ENCODE results near the gene CDCA4. TPM values are rescaled to one million over a fixed set of nuclear protein-coding genes. Genes with fewer than 3 reads are reported as not detected.

Gene CDCA4
- total RNA-seq, 4 donors from 2014 or later: 27.7 to 38.6 (median 35.8) TPM

DNA sequence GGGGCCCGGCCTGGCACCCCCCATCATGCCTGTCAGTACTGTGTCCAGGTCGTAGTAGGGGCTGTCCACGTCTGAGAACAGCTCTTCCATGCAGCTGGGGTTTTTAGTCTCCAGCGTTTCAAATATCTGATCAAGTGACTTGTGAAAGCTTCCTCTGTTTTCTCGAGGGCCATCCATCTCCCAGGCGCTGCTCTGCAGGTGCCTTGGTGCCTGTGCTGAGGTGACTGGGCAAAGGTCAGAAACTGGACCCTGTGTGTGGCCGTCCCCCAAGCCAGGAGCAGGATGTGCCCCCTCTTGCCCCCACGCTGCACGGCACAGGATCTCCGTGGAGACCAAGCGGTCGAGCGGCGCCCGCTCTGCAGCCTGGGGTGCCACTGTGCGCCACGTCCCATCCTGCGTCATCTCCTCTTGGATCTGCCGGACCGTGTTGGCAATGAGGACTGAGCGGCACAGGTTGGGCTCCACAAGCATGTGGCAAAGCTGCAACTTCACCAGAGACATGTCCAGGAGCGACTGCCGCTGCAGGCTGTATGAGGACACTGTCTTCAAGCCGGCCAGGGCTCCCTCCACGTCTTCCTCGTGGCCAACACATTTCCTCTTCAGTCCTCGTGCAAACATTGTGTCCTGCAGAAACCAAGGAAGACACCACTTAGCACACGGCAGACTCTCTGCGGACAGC lies 9.4 kb downstream of the CDCA4 start:
- Histone ChIP-seq H3K27me3 (no peaks in the 10 kb centered on the region), H3K27ac (no peak overlapping the region), H3K9me3 (no peaks in the 10 kb centered on the region), H3K4me3 (no peak overlapping the region), H3K36me3 (peaks cover 52% of the 10 kb centered on the region), H3K4me1 (peaks cover 42% of the 10 kb centered on the region)
- no peak for DNase-seq (ENCODE audit: low spot score in 2 of 2)
- TF ChIP-seq, protein P1, sequence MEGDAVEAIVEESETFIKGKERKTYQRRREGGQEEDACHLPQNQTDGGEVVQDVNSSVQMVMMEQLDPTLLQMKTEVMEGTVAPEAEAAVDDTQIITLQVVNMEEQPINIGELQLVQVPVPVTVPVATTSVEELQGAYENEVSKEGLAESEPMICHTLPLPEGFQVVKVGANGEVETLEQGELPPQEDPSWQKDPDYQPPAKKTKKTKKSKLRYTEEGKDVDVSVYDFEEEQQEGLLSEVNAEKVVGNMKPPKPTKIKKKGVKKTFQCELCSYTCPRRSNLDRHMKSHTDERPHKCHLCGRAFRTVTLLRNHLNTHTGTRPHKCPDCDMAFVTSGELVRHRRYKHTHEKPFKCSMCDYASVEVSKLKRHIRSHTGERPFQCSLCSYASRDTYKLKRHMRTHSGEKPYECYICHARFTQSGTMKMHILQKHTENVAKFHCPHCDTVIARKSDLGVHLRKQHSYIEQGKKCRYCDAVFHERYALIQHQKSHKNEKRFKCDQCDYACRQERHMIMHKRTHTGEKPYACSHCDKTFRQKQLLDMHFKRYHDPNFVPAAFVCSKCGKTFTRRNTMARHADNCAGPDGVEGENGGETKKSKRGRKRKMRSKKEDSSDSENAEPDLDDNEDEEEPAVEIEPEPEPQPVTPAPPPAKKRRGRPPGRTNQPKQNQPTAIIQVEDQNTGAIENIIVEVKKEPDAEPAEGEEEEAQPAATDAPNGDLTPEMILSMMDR (IDR thresholded peaks at IDR 0.05): no peak
- TF ChIP-seq POLR2A (IDR thresholded peaks at IDR 0.05): no peak
- no peak for TF ChIP-seq POLR2AphosphoS5 (IDR thresholded peaks at IDR 0.05)
- 85% methylated on average over 26 of the region's 29 CpGs for WGBS

DNA sequence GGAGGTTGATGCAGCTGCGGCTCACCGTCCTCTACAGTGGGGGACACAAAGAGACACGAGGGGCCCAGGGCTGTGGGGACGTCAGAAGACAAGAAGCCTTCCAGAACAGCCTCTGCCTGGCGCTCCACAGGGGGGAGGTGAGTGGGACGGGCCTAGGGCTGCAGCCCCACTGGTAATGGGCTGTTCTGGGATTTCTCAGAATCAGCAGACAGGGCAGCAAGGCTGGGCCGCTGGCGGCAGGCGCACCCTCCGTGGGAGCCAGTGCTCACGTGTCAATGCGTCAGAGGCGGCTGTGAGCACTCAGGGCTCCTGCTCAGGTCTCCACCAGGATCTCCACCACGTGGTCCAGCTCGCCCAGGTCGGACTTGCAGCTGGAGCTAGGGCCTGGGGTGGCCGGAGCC lies 10.0 kb downstream of the CDCA4 start:
- Histone ChIP-seq H3K27ac (no peak overlapping the region), H3K4me1 (peaks cover 37% of the 10 kb centered on the region), H3K27me3 (no peaks in the 10 kb centered on the region), H3K4me3 (no peak overlapping the region), H3K9me3 (no peaks in the 10 kb centered on the region), H3K36me3 (peaks cover 57% of the 10 kb centered on the region)
- DNase-seq (ENCODE audit: low spot score in 2 of 2): no peak
- WGBS: 80% methylated on average over 17 of the region's 17 CpGs
- TF ChIP-seq, protein P1 (IDR thresholded peaks at IDR 0.05): no peak
- TF ChIP-seq EP300 (IDR thresholded peaks at IDR 0.05): no peak
- TF ChIP-seq POLR2AphosphoS5 (IDR thresholded peaks at IDR 0.05): no peak
- no peak for TF ChIP-seq POLR2A (IDR thresholded peaks at IDR 0.05)

DNA sequence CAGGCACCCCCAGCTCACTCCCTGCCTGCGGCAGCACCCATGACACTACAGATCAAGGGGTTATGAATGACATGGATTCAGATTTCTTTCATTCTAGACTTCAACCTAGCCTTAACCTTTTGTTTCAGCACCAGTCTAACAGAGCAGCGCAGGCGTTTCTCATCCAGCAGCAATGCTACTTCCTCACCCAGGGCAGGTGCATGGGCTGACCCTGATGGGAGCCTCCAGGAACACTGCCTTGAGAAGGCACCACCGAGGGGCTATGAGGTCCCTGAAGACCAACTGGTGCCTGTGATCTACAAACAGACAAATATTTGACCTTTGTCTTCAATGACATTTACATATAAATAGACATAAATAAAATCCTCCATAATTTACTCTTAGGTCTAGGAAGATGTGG lies 10.8 kb downstream of the CDCA4 start:
- Histone ChIP-seq H3K36me3 (peaks cover 57% of the 10 kb centered on the region), H3K4me1 (peaks cover 30% of the 10 kb centered on the region), H3K27ac (no peak overlapping the region), H3K4me3 (no peak overlapping the region), H3K9me3 (no peaks in the 10 kb centered on the region), H3K27me3 (no peaks in the 10 kb centered on the region)
- TF ChIP-seq, protein P1 (IDR thresholded peaks at IDR 0.05): no peak
- TF ChIP-seq POLR2A (IDR thresholded peaks at IDR 0.05): no peak
- no peak for TF ChIP-seq POLR2AphosphoS5 (IDR thresholded peaks at IDR 0.05)
- no peak for TF ChIP-seq EP300 (IDR thresholded peaks at IDR 0.05)
- 90% methylated on average over 4 of the region's 4 CpGs for WGBS
- no peak for DNase-seq (ENCODE audit: low spot score in 2 of 2)

DNA sequence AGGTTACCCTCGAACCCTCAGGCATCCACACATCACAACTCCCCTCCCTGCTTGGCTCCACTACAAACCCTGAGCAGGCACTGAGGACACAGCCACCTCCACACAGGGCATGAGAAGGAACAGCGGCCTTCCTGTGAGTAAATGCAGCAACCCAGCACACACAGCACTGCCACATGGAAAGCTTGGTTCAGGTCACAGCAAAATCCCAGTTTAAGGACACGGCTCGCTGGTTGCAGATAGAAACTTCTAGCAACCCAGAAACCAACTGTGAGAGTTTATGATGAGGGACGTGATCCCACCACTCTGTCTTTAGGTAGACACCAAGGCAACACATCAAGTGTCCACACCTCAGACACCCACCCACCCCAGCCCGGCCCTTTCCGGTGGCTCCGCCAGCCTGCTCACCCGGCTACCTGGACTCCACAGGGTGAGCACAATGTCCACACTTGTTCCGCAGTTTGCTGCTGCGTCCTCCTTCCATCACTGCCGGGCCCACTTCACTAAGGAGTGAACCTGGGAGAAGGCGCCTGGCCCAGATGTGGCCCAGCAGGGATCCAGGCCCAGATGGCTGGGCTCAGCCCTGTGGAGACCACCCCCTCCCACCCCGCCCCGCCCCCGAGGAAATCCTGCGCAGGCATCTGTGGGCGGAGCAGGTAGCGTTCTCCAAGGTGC lies 13.2 kb downstream of the CDCA4 start:
- H3K9me3 ChIP-seq: no peaks in the 10 kb centered on the region
- no peak for DNase-seq (ENCODE audit: low spot score in 2 of 2)
- H3K27me3 ChIP-seq: no peaks in the 10 kb centered on the region
- H3K4me3 ChIP-seq: no peak overlapping the region
- no peak overlapping the region for H3K27ac ChIP-seq
- peaks cover 8% of the 10 kb centered on the region for H3K4me1 ChIP-seq
- WGBS: 94% methylated on average over 14 of the region's 19 CpGs
- no peak for TF ChIP-seq POLR2AphosphoS5 (IDR thresholded peaks at IDR 0.05)
- TF ChIP-seq, protein P1 (IDR thresholded peaks at IDR 0.05): no peak
- no peak for TF ChIP-seq POLR2A (IDR thresholded peaks at IDR 0.05)
- TF ChIP-seq EP300 (IDR thresholded peaks at IDR 0.05): no peak
- H3K36me3 ChIP-seq: peaks cover 57% of the 10 kb centered on the region

DNA sequence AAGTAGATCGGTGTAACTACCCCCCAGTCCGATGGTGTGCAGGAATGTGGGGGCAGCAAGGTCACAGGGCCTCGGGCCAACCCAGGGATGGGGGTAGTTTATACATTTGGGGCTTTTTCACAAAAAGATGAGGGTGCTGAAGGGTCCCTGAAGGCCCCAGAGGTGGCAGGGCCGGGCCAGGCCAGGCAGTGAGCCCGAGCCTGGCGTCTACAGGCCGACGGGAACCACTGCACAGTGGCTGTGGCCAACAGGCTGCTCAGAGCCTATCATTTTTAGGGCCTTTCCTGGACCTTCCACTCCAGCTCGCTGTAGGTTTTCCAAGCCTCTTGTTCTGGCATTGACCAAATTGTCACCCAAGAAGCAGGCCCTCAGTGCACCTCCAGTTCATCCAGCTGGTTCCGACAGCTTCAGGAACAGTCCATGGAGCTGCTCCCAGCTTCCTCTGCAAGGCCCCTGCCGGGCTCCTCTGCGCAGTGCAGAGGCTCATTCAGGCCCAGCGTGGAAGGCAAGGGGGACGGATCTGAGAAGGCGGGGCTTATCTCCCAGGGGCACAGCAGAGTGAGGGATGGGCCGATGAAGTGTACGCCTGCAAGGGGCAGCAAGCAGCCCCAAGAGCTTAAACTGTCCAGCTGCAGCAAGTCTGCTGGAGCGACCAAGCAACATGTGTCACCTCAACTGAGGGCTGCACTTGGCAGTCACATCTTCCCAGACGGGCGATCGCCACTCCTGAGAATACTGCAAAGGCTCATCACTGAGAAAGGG lies 13.9 kb downstream of the CDCA4 start:
- TF ChIP-seq POLR2AphosphoS5 (IDR thresholded peaks at IDR 0.05) (no peak), EP300 (IDR thresholded peaks at IDR 0.05) (no peak), POLR2A (IDR thresholded peaks at IDR 0.05) (no peak)
- TF ChIP-seq, protein P1 (IDR thresholded peaks at IDR 0.05): no peak
- no peaks in the 10 kb centered on the region for H3K27me3 ChIP-seq
- H3K4me3 ChIP-seq: no peak overlapping the region
- DNase-seq (ENCODE audit: low spot score in 2 of 2): no peak
- H3K27ac ChIP-seq: no peak overlapping the region
- peaks cover 57% of the 10 kb centered on the region for H3K36me3 ChIP-seq
- H3K9me3 ChIP-seq: no peaks in the 10 kb centered on the region
- 84% methylated on average over 9 of the region's 21 CpGs for WGBS
- H3K4me1 ChIP-seq: peaks cover 1% of the 10 kb centered on the region
